Natural killer cell (primary cell): ENCODE data around the gene TMEM266. TPM values are rescaled to one million over a fixed set of nuclear protein-coding genes. Genes with fewer than 3 reads are reported as not detected.
A peak's percentile ranks its signal among the peaks of the same experiment; 100 is the strongest.
"Not testable (repeated sequence)": the region's sequence is repeated elsewhere in the genome, so short reads cannot be mapped to it uniquely, and the experiment has no call there.

ENCODE experiments used
- ATAC-seq, 3 donors: fragments of 150-1000 bp in 2 of 3; fragments of 200-7000 bp in 1 of 3; cut with Tn5 transposase; 1 replicate in 1 of 3; 2 replicates in 2 of 3; pipeline ENCODE4 v1.10.0; 2021; ENCODE audit warnings: mild to moderate bottlenecking in 2 of 3, moderate library complexity in 2 of 3
- DNase-seq, 2 donors: peaks; one replicate each; pipeline versions ENCODE4 v3.0.0 to v3.0.0-alpha.2; 2013 to 2021; ENCODE audit warnings: mixed read lengths in 1 of 2
- H3K27ac ChIP-seq: one replicate; pipeline ENCODE4 v1.5.1; 2013; ENCODE audit warnings: mild to moderate bottlenecking, low read length
- H3K27me3 ChIP-seq: one replicate; pipeline ENCODE4 v1.6.1; 2013; ENCODE audit warnings: low read length; ENCODE audit not compliant: control insufficient read depth, insufficient read depth
- H3K36me3 ChIP-seq: one replicate; pipeline ENCODE4 v1.6.1; 2013; ENCODE audit warnings: low read length; ENCODE audit not compliant: control insufficient read depth, insufficient read depth
- H3K4me1 ChIP-seq: one replicate; pipeline ENCODE4 v1.6.1; 2013; ENCODE audit warnings: low read length; ENCODE audit not compliant: control insufficient read depth, insufficient read depth
- H3K4me3 ChIP-seq: one replicate; pipeline ENCODE4 v1.5.1; 2013; ENCODE audit warnings: low read length
- H3K9me3 ChIP-seq: one replicate; pipeline ENCODE4 v1.6.1; 2013; ENCODE audit warnings: low read length; ENCODE audit not compliant: control insufficient read depth, insufficient read depth
- H3K27ac Mint-ChIP-seq, 2 donors: one replicate each; pipeline ENCODE4 v1.8.0; 2022; ENCODE audit warnings: mild to moderate bottlenecking in 2 of 2, mixed read lengths in 2 of 2, moderate library complexity in 1 of 2
- H3K27me3 Mint-ChIP-seq, 2 donors: one replicate each; pipeline ENCODE4 v1.8.0; 2022; ENCODE audit warnings: low read depth in 2 of 2, mixed read lengths in 2 of 2
- H3K36me3 Mint-ChIP-seq: one replicate; pipeline ENCODE4 v1.8.0; 2022; ENCODE audit warnings: mixed read lengths
- H3K4me1 Mint-ChIP-seq, 2 donors: one replicate each; pipeline ENCODE4 v1.8.0; 2022; ENCODE audit warnings: mixed read lengths in 2 of 2
- H3K4me3 Mint-ChIP-seq: one replicate; pipeline ENCODE4 v1.8.0; 2022; ENCODE audit warnings: mild to moderate bottlenecking, moderate library complexity, mixed read lengths
- H3K9me3 Mint-ChIP-seq, 2 donors: one replicate each; pipeline ENCODE4 v1.8.0; 2022; ENCODE audit warnings: mixed read lengths in 2 of 2
- CTCF ChIP-seq: fragments of 200-600 bp; IDR thresholded peaks from one replicate; pipeline ENCODE4 v1.8.0; 2022; ENCODE audit warnings: antibody characterized with exemption
- WGBS: methylation state at CpG from one replicate; pipeline ENCODE4 v1.1.7; 2013; ENCODE audit warnings: missing lambda C conversion rate; ENCODE audit not compliant: insufficient coverage; 5-methylcytosine and 5-hydroxymethylcytosine counted together
- intact Hi-C: fragments of 100-400 bp; cut with micrococcal nuclease; formaldehyde crosslinking; loops from one replicate; pipeline ENCODE4 v1.14.2; 2022
- total RNA-seq, 4 donors: library from RNA; stranded (reverse); fragments of 120-200 nt in 1 of 4; gene quantifications; one replicate each; pipeline versions ENCODE4 v1.2.3 to v1.2.4, GENCODE V29; 2013 to 2022

The TMEM266 gene
- total RNA-seq, 3 donors from 2014 or later (not counting 1 experiment from before 2014, with no cell fraction given) = not detected

GRCh38 chr15:76035593-76035992, 24.2 kb upstream of the TMEM266 start:
- WGBS = 73% methylated on average over 3 of the region's 3 CpGs
- Mint-ChIP-seq H3K4me1 (no peaks in the 10 kb centered on the region), H3K36me3 (no peaks in the 10 kb centered on the region), H3K4me3 (no peak overlapping the region), H3K27ac (no peak overlapping the region), H3K9me3 (no peaks in the 10 kb centered on the region), H3K27me3 (peaks cover 9 to 15% of the 10 kb centered on the region in 2 donors)
- H3K27me3 ChIP-seq = no peaks in the 10 kb centered on the region
- H3K36me3 ChIP-seq = no peaks in the 10 kb centered on the region
- DNase-seq = no peak
- intact Hi-C loops = no loop called here
- no peak overlapping the region for H3K4me3 ChIP-seq
- no peak overlapping the region for H3K27ac ChIP-seq
- no peak for ATAC-seq
- no peaks in the 10 kb centered on the region for H3K9me3 ChIP-seq
- no peak for TF ChIP-seq CTCF
- H3K4me1 ChIP-seq = no peaks in the 10 kb centered on the region

- Histone ChIP-seq H3K9me3 (no peaks in the 10 kb centered on the region), H3K27ac (no peak overlapping the region), H3K36me3 (no peaks in the 10 kb centered on the region), H3K4me3 (no peak overlapping the region), H3K27me3 (no peaks in the 10 kb centered on the region), H3K4me1 (no peaks in the 10 kb centered on the region)
- peaks cover 21 to 40% of the 10 kb centered on the region in 2 donors for H3K27me3 Mint-ChIP-seq
- no peak for ATAC-seq
- no peak for DNase-seq
- no peak overlapping the region for H3K4me3 Mint-ChIP-seq
- WGBS = 96% methylated on average over 1 of the region's 1 CpG
- peaks cover 0 to 10% of the 10 kb centered on the region in 2 donors for H3K9me3 Mint-ChIP-seq
- intact Hi-C loops = no loop called here
- no peaks in the 10 kb centered on the region for H3K4me1 Mint-ChIP-seq
- no peak for TF ChIP-seq CTCF
- H3K36me3 Mint-ChIP-seq = peaks cover 5% of the 10 kb centered on the region
- H3K27ac Mint-ChIP-seq = no peak overlapping the region
Observed at GRCh38 chr15:76038512-76038911, 21.3 kb upstream of the TMEM266 start.

GRCh38 chr15:76054201-76054600, 5.6 kb upstream of the TMEM266 start:
- H3K36me3 Mint-ChIP-seq, H3K9me3 ChIP-seq, H3K27ac Mint-ChIP-seq, H3K27ac ChIP-seq, H3K4me1 ChIP-seq, ATAC-seq, H3K9me3 Mint-ChIP-seq, H3K4me3 Mint-ChIP-seq, DNase-seq, H3K4me3 ChIP-seq, intact Hi-C loops, H3K36me3 ChIP-seq: not testable (repeated sequence)
- Mint-ChIP-seq H3K4me1 (peaks cover 13 to 19% of the 10 kb centered on the region in 2 donors), H3K27me3 (peaks cover 24 to 29% of the 10 kb centered on the region in 2 donors)
- H3K27me3 ChIP-seq = peaks cover 15% of the 10 kb centered on the region
- WGBS = 90% methylated on average over 10 of the region's 10 CpGs

GRCh38 chr15:76056931-76057330, 2.9 kb upstream of the TMEM266 start:
- no peak for TF ChIP-seq CTCF
- Histone ChIP-seq H3K36me3 (no peaks in the 10 kb centered on the region), H3K9me3 (no peaks in the 10 kb centered on the region), H3K4me3 (no peak overlapping the region), H3K27me3 (peaks cover 26% of the 10 kb centered on the region), H3K27ac (no peak overlapping the region), H3K4me1 (peaks cover 19% of the 10 kb centered on the region)
- H3K4me1 Mint-ChIP-seq = peaks cover 13 to 19% of the 10 kb centered on the region in 2 donors
- peak in 1 of 2 donors; percentile 10 for DNase-seq
- intact Hi-C loops = loop anchor here (1.0 kb wide), 1 partner anchor 82 kb away; no protein-coding TSS in a partner anchor
- H3K9me3 Mint-ChIP-seq = no peaks in the 10 kb centered on the region
- ATAC-seq = no peak
- H3K27ac Mint-ChIP-seq = no peak overlapping the region
- WGBS = 0% methylated on average over 3 of the region's 3 CpGs
- H3K4me3 Mint-ChIP-seq = no peak overlapping the region
- H3K36me3 Mint-ChIP-seq = no peaks in the 10 kb centered on the region
- peaks cover 35 to 38% of the 10 kb centered on the region in 2 donors for H3K27me3 Mint-ChIP-seq
